ENCODE results near the gene CDH3. TPM values are rescaled to one million over a fixed set of nuclear protein-coding genes. Genes with fewer than 3 reads are reported as not detected.

Gene CDH3
- total and polyA plus RNA-seq, 2 experiments from 2014 or later, result 78.0 to 210 TPM

DNA sequence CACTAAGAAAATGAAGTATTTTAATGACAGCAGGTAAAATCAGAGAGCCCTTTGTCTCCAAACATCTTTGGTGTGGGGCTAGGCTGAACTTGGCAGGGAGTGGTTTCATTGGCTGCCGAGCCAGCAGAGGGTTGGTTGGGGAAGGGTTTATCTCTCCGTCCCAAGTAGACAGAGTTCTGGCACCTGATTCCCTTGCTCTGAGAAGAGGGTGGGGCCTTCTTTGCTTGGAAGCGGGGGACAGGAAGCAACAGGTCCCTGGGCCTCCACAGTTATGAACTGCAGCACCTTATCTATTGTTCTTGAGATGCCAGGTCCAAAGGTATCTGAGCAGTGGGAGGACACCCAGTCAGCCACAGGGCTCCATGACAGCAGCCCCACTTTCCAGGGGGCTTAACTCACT, 79.7 kb downstream of the CDH3 start:
- H3K27ac Mint-ChIP-seq, result no peak overlapping the region
- no peaks in the 10 kb centered on the region for H3K36me3 ChIP-seq (ENCODE audit: insufficient read depth)
- TF ChIP-seq, protein P1, sequence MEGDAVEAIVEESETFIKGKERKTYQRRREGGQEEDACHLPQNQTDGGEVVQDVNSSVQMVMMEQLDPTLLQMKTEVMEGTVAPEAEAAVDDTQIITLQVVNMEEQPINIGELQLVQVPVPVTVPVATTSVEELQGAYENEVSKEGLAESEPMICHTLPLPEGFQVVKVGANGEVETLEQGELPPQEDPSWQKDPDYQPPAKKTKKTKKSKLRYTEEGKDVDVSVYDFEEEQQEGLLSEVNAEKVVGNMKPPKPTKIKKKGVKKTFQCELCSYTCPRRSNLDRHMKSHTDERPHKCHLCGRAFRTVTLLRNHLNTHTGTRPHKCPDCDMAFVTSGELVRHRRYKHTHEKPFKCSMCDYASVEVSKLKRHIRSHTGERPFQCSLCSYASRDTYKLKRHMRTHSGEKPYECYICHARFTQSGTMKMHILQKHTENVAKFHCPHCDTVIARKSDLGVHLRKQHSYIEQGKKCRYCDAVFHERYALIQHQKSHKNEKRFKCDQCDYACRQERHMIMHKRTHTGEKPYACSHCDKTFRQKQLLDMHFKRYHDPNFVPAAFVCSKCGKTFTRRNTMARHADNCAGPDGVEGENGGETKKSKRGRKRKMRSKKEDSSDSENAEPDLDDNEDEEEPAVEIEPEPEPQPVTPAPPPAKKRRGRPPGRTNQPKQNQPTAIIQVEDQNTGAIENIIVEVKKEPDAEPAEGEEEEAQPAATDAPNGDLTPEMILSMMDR (conservative IDR thresholded peaks at IDR 0.05; ENCODE audit: low read depth in 2 of 2), result no peak

DNA sequence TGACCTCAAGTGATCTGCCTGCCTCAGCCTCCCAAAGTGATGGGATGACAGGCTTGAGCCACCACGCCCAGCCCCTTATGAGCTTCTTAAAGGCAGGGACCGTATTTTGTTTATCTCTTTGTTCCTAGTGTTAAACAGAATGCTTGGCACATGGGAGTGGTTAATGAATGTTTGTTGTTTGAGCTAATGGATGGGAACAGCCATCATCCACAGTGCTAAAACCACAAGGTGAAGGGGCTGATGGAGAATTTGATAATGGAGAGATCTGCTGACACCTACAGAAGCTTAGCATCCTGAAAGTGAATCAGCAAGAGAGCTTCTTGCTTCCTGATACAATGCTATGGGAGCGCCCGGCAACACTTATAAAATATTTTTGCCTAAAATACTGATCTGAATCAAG, 83.4 kb downstream of the CDH3 start:
- peaks cover 15% of the 10 kb centered on the region for H3K4me1 Mint-ChIP-seq
- Histone ChIP-seq H3K4me2 (no peak overlapping the region), H3K9me2 (ENCODE audit: insufficient read depth) (no peaks in the 10 kb centered on the region; the same call in 1 of the 2 replicates), H3K4me1 (ENCODE audit: insufficient read depth) (peaks cover 14% of the 10 kb centered on the region), H3K36me3 (ENCODE audit: insufficient read depth) (no peaks in the 10 kb centered on the region), H3K27me3 (ENCODE audit: insufficient read depth) (no peaks in the 10 kb centered on the region), H3F3A (replicated peaks; ENCODE audit: low read depth) (peaks cover 7% of the 10 kb centered on the region), H3K4me3 (no peak overlapping the region), H3K79me2 (replicated peaks; ENCODE audit: insufficient read depth) (no peaks in the 10 kb centered on the region), H4K20me1 (replicated peaks; ENCODE audit: insufficient read depth) (no peaks in the 10 kb centered on the region), H3K27ac (ENCODE audit: low read depth) (no peak overlapping the region), H2AFZ (no peak overlapping the region)
- H3K27ac Mint-ChIP-seq, result no peak overlapping the region
- H3K4me3 Mint-ChIP-seq, result no peak overlapping the region
- H3K36me3 Mint-ChIP-seq (ENCODE audit: low read depth), result no peaks in the 10 kb centered on the region
- peaks cover 1% of the 10 kb centered on the region for H3K27me3 Mint-ChIP-seq (ENCODE audit: insufficient read depth, low read depth, poor library complexity)
- DNase-seq (ENCODE audit: low spot score), result no peak
- no peak for ATAC-seq
- no peaks in the 10 kb centered on the region; the same call in 2 of the 3 replicates for H3K9me3 Mint-ChIP-seq
- TF ChIP-seq ZNF331 (CRISPR knock-in tag; IDR thresholded peaks at IDR 0.05; ENCODE audit: low read depth), result no peak
- no peak for TF ChIP-seq EZH2 (IDR thresholded peaks at IDR 0.05; ENCODE audit: low read depth, unreplicated experiment)
- TF ChIP-seq, protein P2, sequence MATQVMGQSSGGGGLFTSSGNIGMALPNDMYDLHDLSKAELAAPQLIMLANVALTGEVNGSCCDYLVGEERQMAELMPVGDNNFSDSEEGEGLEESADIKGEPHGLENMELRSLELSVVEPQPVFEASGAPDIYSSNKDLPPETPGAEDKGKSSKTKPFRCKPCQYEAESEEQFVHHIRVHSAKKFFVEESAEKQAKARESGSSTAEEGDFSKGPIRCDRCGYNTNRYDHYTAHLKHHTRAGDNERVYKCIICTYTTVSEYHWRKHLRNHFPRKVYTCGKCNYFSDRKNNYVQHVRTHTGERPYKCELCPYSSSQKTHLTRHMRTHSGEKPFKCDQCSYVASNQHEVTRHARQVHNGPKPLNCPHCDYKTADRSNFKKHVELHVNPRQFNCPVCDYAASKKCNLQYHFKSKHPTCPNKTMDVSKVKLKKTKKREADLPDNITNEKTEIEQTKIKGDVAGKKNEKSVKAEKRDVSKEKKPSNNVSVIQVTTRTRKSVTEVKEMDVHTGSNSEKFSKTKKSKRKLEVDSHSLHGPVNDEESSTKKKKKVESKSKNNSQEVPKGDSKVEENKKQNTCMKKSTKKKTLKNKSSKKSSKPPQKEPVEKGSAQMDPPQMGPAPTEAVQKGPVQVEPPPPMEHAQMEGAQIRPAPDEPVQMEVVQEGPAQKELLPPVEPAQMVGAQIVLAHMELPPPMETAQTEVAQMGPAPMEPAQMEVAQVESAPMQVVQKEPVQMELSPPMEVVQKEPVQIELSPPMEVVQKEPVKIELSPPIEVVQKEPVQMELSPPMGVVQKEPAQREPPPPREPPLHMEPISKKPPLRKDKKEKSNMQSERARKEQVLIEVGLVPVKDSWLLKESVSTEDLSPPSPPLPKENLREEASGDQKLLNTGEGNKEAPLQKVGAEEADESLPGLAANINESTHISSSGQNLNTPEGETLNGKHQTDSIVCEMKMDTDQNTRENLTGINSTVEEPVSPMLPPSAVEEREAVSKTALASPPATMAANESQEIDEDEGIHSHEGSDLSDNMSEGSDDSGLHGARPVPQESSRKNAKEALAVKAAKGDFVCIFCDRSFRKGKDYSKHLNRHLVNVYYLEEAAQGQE (IDR thresholded peaks at IDR 0.05; ENCODE audit: unreplicated experiment), result no peak
- TF ChIP-seq, protein P3, sequence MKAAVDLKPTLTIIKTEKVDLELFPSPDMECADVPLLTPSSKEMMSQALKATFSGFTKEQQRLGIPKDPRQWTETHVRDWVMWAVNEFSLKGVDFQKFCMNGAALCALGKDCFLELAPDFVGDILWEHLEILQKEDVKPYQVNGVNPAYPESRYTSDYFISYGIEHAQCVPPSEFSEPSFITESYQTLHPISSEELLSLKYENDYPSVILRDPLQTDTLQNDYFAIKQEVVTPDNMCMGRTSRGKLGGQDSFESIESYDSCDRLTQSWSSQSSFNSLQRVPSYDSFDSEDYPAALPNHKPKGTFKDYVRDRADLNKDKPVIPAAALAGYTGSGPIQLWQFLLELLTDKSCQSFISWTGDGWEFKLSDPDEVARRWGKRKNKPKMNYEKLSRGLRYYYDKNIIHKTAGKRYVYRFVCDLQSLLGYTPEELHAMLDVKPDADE (IDR thresholded peaks at IDR 0.05), result no peak
- no peak for TF ChIP-seq CREB1 (CRISPR knock-in tag; IDR thresholded peaks at IDR 0.05; ENCODE audit: low read depth)
- no peak for TF ChIP-seq POLR2AphosphoS5 (IDR thresholded peaks at IDR 0.05; ENCODE audit: low read depth)
- TF ChIP-seq EZH2phosphoT487 (IDR thresholded peaks at IDR 0.05; ENCODE audit: unreplicated experiment), result no peak
- TF ChIP-seq ZNF114 (CRISPR knock-in tag; IDR thresholded peaks at IDR 0.05), result no peak
- TF ChIP-seq NANOG (IDR thresholded peaks at IDR 0.05; ENCODE audit: borderline replicate concordance), result no peak
- no peak for TF ChIP-seq JUNB (IDR thresholded peaks at IDR 0.05; ENCODE audit: unreplicated experiment)
- TF ChIP-seq, protein P1 (conservative IDR thresholded peaks at IDR 0.05; ENCODE audit: low read depth in 2 of 2), result no peak

More for the DNA sequence above, 79.7 kb downstream of the CDH3 start:
- Mint-ChIP-seq H3K9me3 (no peaks in the 10 kb centered on the region; the same call in 2 of the 3 replicates), H3K36me3 (ENCODE audit: low read depth) (no peaks in the 10 kb centered on the region), H3K4me1 (no peaks in the 10 kb centered on the region), H3K27me3 (ENCODE audit: insufficient read depth, low read depth, poor library complexity) (no peaks in the 10 kb centered on the region), H3K4me3 (no peak overlapping the region)
- Histone ChIP-seq H3K79me2 (replicated peaks; ENCODE audit: insufficient read depth) (no peaks in the 10 kb centered on the region), H3K4me3 (no peak overlapping the region), H2AFZ (no peak overlapping the region), H3K27ac (ENCODE audit: low read depth) (no peak overlapping the region), H3K27me3 (ENCODE audit: insufficient read depth) (no peaks in the 10 kb centered on the region), H3K9me2 (ENCODE audit: insufficient read depth) (no peaks in the 10 kb centered on the region; the same call in 1 of the 2 replicates), H3K4me1 (ENCODE audit: insufficient read depth) (no peaks in the 10 kb centered on the region), H3K4me2 (no peak overlapping the region), H3F3A (replicated peaks; ENCODE audit: low read depth) (no peaks in the 10 kb centered on the region), H4K20me1 (replicated peaks; ENCODE audit: insufficient read depth) (no peaks in the 10 kb centered on the region)
- DNase-seq (ENCODE audit: low spot score) (no peak), ATAC-seq (peak; percentile 58)

Data from GM23338 (cell line).